ENCODE measurements around the gene PGAP1.

Gene PGAP1

GRCh38 chr2:196802401-196802800 is 124.1 kb downstream of the PGAP1 start:
- Histone ChIP-seq H3K27ac (ENCODE audit: low read depth, low read length, severe bottlenecking) (no peak overlapping the region), H3K9me3 (ENCODE audit: control insufficient read depth, low read length) (no peaks in the 10 kb centered on the region), H3K4me1 (ENCODE audit: control insufficient read depth, insufficient read depth, low read length, poor library complexity, severe bottlenecking) (peaks cover 2% of the 10 kb centered on the region), H3K36me3 (ENCODE audit: control insufficient read depth, insufficient read depth, low read length) (peaks cover 8% of the 10 kb centered on the region), H3K4me3 (ENCODE audit: extremely low read depth, insufficient read depth, low read length, poor library complexity, severe bottlenecking) (no peak overlapping the region)
- 100% methylated on average over 1 of the region's 2 CpGs; no CpG with 5 or more reads in 1 of the 2 experiments for WGBS, 2 experiments (ENCODE audit: insufficient coverage in 2 of 2)

DNA sequence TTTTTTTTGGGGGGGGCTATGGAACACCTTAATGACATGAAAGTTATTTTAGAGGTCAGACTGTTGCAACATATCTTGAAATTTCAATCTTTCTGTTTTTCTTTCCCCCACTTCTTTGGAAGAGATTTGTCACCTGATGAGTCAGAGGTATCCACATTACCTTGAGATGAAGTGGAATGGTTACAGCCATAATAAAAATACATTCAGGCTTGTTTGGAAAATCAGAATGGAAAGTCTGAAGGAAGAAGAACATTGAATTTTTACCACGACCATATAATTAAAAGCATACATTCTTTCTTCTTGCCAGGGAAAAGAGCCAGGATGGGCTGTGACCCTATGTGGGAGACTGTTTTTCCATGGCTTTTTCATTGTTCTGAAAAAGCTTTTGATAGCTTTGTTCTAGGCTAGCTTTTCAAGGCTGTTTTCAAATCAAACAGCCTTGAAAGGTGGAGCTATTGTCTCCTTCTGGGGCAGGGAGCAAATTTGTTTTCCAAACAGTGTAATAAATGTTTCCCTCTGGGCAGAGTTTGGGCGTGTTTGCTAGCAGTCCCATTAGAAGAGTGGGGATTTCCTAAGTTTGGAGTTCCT is 124.7 kb downstream of the PGAP1 start:
- Histone ChIP-seq H3K4me1 (ENCODE audit: control insufficient read depth, insufficient read depth, low read length, poor library complexity, severe bottlenecking) (peaks cover 2% of the 10 kb centered on the region), H3K36me3 (ENCODE audit: control insufficient read depth, insufficient read depth, low read length) (peaks cover 15% of the 10 kb centered on the region), H3K27ac (ENCODE audit: low read depth, low read length, severe bottlenecking) (no peak overlapping the region), H3K9me3 (ENCODE audit: control insufficient read depth, low read length) (no peaks in the 10 kb centered on the region), H3K4me3 (ENCODE audit: extremely low read depth, insufficient read depth, low read length, poor library complexity, severe bottlenecking) (no peak overlapping the region)
- no CpG with 5 or more reads among the region's 2 CpGs for WGBS, 2 experiments (ENCODE audit: insufficient coverage in 2 of 2)

DNA sequence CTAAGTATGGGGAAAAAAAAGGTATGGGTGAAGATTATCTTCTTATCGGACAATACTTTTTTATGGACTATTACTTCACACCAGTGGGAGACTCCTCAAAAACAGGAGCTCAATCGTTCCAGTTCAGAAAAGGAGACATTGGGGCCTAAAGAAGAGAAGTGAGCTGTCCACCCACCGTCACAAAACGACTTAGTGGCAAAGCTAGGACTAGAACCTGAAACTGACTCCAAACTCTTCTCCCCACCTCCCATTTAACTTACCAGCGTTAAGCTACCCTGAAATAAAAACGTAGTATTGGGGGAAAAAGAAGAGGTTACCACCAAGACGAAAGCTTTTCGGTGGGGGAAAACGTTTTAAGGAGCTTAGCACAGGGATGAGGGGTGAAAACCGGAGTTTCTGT is 127.5 kb downstream of the PGAP1 start:
- Histone ChIP-seq H3K9me3 (ENCODE audit: control insufficient read depth, low read length) (no peaks in the 10 kb centered on the region), H3K4me1 (ENCODE audit: control insufficient read depth, insufficient read depth, low read length, poor library complexity, severe bottlenecking) (peaks cover 2% of the 10 kb centered on the region), H3K4me3 (ENCODE audit: extremely low read depth, insufficient read depth, low read length, poor library complexity, severe bottlenecking) (peak overlapping the region; percentile 75), H3K27ac (ENCODE audit: low read depth, low read length, severe bottlenecking) (peak overlapping the region; percentile 52), H3K36me3 (ENCODE audit: control insufficient read depth, insufficient read depth, low read length) (peaks cover 32% of the 10 kb centered on the region)
- WGBS, 2 experiments (ENCODE audit: insufficient coverage in 2 of 2) = 0 to 8% methylated on average over 2 to 4 of the region's 10 CpGs

DNA sequence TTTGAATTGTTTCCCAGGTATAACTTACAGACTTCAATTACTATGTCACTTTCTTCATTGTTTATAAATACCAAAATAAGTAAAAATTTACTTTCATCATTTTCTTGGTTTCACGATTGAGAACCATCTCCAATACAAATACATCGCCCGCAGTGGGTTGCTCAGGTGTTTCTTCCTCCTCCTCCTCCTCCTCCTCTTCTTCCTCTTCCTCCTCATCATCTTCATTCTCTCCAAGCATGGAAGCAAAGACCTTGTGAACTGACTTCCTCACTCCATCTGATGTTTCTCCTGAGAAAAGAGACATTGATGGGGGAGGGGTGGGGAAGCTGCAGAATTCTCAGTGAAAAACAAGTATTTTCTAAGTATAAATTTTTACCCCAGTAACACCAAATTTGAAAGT is 133.6 kb downstream of the PGAP1 start:
- Histone ChIP-seq H3K9me3 (ENCODE audit: control insufficient read depth, low read length) (no peaks in the 10 kb centered on the region), H3K36me3 (ENCODE audit: control insufficient read depth, insufficient read depth, low read length) (peaks cover 77% of the 10 kb centered on the region), H3K4me3 (ENCODE audit: extremely low read depth, insufficient read depth, low read length, poor library complexity, severe bottlenecking) (no peak overlapping the region), H3K27ac (ENCODE audit: low read depth, low read length, severe bottlenecking) (no peak overlapping the region), H3K4me1 (ENCODE audit: control insufficient read depth, insufficient read depth, low read length, poor library complexity, severe bottlenecking) (no peaks in the 10 kb centered on the region)
- WGBS, 2 experiments (ENCODE audit: insufficient coverage in 2 of 2) = 100% methylated on average over 3 of the region's 3 CpGs; no CpG with 5 or more reads in 1 of the 2 experiments

- H3K27ac ChIP-seq (ENCODE audit: low read depth, low read length, severe bottlenecking) = no peak overlapping the region
- H3K36me3 ChIP-seq (ENCODE audit: control insufficient read depth, insufficient read depth, low read length) = peaks cover 82% of the 10 kb centered on the region
- 94 to 98% methylated on average over 4 of the region's 4 CpGs for WGBS, 2 experiments (ENCODE audit: insufficient coverage in 2 of 2)
- H3K4me3 ChIP-seq (ENCODE audit: extremely low read depth, insufficient read depth, low read length, poor library complexity, severe bottlenecking) = no peak overlapping the region
- H3K9me3 ChIP-seq (ENCODE audit: control insufficient read depth, low read length) = no peaks in the 10 kb centered on the region
- no peaks in the 10 kb centered on the region for H3K4me1 ChIP-seq (ENCODE audit: control insufficient read depth, insufficient read depth, low read length, poor library complexity, severe bottlenecking)
Observed at GRCh38 chr2:196783431-196784094, 142.9 kb downstream of the PGAP1 start.

Measured in mesodermal cell (in vitro differentiated cells).